Vein endothelial cell (primary cell): ENCODE measurements around the gene CLDN11. TPM values are rescaled to one million over a fixed set of nuclear protein-coding genes. Genes with fewer than 3 reads are reported as not detected.

Experiments
- total RNA-seq: library from RNA; depleted of rRNA; stranded (reverse); fragments of >200 nt; gene quantifications from 2 replicates; pipeline ENCODE4 v1.2.3, GENCODE V29; 2012

The CLDN11 gene
- total RNA-seq: 698 and 1,051 TPM in 2 replicates

DNA sequence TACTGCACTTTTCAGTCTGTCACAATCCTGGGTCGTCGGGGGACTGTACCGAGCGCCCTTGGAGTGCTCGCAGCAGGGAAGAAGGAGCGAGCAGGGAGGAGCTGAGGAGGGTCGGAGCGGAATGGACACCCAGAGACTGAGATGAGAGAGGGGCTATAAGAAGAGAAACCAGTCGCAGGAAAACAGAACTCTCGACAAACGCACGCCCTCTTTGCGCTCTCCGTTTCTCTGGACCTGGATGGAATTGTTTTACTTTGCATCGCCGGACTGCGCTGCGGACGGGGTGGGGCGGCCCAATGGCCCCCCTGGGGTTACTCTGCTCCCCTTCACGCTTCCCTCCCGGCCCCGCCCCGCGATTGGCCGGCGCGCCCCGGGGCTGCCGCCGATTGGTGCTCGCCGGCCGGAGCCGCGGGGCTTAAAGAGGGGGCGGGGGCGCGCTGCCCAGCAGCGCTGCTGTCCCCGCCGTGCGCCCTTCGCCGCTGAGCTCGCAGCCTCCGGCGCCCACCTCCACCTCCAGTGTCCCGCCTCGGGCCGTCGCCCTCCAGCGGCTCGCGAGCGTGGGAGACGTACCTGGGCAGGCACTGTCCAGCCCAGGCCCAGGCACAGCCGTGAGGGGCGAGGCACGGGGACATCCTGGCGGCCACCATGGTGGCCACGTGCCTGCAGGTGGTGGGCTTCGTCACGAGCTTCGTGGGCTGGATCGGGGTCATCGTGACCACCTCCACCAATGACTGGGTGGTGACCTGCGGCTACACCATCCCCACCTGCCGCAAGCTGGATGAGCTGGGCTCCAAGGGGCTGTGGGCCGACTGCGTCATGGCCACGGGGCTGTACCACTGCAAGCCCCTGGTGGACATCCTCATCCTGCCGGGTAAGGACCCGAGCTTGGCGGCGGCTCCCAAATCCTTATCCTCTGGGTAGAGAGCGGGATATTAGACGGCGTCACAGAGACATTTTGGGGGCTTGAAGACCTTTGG is at the start of gene CLDN11:
Gene CLDN11, plus strand, starts transcription at position 447 of the 977 bp plus-strand sequence. Its CDS starts 199 bp downstream, at position 646.

Other genes starting within 250 kb of the CLDN11 start
- gene PHC3, start 237.1 kb upstream of the CLDN11 start, total RNA-seq: 21.9 and 35.9 TPM in 2 replicates
- gene PRKCI, start 196.4 kb upstream of the CLDN11 start, total RNA-seq: 31.4 and 39.6 TPM in 2 replicates
- 83.4 and 112 TPM in 2 replicates for gene SKIL, start 61.2 kb upstream of the CLDN11 start, total RNA-seq
- gene SLC7A14, start 167.2 kb downstream of the CLDN11 start, total RNA-seq: 1.1 and 2.0 TPM in 2 replicates